Effector CD4-positive, alpha-beta T cell (primary cell): ENCODE measurements around the gene EXD1. TPM values are rescaled to one million over a fixed set of nuclear protein-coding genes. Genes with fewer than 3 reads are reported as not detected.
"Not testable (repeated sequence)": the region's sequence is repeated elsewhere in the genome, so short reads cannot be mapped to it uniquely, and the experiment has no call there.

Experiments used
- DNase-seq: peaks from one replicate; pipeline ENCODE4 v3.0.0-alpha.2; 2020
- total RNA-seq: gene quantifications from one replicate; lab custom pipeline; 2026; lab: John Stamatoyannopoulos, UW

The EXD1 gene, protein sequence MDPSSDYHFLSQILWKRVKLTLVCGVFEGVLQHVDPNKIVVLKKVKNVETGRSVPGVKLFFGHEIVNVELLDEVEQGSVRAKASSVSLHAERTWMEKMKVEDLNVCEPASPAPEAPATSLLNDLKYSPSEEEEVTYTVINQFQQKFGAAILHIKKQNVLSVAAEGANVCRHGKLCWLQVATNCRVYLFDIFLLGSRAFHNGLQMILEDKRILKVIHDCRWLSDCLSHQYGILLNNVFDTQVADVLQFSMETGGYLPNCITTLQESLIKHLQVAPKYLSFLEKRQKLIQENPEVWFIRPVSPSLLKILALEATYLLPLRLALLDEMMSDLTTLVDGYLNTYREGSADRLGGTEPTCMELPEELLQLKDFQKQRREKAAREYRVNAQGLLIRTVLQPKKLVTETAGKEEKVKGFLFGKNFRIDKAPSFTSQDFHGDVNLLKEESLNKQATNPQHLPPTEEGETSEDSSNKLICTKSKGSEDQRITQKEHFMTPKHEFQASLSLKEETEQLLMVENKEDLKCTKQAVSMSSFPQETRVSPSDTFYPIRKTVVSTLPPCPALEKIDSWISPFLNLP
- not detected for total RNA-seq

DNA sequence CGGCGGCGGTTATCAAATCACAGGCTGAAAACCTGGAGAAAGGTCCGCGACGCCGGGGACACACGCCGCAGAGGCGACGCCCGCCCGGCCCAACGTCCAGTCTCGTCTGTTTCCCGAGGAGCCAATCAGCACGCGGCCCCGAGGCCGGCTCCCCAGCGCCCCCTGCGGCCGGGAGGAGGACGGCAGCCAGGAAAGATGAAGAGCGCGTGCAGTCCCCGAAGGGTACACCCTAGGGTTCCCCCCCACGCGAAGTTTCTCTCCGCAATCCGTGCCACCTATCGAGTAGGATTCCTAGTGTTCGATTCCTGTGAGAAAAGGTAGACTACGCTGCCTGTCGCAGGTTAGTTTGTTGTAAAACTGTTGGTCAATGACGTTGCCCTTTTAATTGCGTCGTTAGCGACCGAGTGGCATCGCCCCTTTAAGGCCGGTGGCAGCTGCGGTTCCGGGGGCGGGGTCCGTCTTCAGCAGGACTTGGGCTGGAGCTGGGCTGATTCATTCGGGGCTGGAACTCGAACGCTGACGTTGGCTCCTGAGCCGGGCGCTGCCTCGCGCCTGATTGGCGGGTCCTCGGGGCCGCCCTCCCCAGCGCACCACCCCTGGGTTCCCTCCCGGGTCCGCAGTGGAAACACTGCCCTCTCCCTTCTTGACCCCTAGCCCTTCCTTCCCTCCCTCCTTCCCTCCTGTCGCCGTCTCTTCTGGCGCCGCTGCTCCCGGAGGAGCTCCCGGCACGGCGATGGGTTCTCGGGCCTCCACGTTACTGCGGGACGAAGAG lies at the start of gene EXD1, which contains the start of gene CHP1:
TSS of gene EXD1 (minus strand) at position 108 of the 772 bp plus-strand sequence. CDS start 4,182 bp downstream, outside the sequence.
TSS of gene CHP1 (plus strand) at position 619 of the 772 bp plus-strand sequence. CDS start at position 734, 115 bp downstream.
- peak; percentile 91 for DNase-seq

DNA sequence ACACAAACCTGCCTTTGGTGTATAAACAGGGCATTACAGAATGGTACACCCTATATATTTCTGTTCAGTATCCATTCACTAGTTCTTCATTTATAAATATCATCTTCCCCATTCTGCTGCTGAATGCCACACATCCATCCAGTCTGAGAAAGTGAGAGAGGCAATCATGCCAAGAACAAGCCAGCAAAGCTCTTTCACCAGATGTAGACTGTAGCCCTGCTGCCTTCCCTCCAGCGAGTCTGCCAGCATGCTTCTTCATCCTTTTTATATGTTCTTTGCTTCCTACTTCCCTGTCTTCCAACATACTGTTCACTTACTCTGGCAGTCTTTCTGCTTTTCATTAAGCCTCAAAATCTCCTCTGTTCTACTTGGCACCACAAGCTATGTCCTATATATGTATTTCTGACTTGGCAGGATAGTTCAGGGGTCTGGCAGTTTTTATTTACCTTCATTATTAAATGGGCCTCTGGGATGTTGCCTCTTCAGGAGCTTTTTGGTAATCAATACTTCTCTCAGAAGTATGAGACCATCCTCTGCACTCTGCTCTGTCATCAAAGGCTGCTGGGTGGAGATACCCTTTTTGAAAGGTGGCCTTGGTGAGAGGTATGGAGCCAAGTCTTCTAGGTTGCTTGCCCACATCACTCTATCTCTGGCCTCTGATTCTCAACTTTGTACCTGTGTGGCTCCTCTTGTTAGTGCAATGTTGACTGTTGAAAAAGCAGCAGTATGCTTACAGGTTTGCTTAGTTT lies 49.2 kb upstream of the EXD1 start:
- DNase-seq = no peak

DNA sequence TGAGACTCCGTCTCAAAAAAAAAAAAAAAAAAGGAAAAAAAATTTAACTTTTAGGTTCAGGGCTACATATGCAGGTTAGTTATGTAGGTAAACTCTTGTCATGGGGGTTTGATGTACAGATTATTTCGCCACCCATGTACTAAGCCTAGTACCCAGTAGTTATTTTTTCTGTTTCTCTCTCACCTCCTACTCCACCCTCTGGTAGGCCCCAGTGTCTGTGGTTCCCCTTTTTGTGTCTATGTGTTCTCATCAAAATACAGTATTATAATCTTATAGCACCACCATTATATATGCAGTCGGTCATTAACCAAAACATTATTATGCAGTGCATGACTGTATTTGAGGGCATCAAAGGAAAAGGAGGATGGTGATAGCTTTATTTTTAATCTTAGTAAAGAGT lies 47.8 kb upstream of the EXD1 start:
- DNase-seq = no peak

DNA sequence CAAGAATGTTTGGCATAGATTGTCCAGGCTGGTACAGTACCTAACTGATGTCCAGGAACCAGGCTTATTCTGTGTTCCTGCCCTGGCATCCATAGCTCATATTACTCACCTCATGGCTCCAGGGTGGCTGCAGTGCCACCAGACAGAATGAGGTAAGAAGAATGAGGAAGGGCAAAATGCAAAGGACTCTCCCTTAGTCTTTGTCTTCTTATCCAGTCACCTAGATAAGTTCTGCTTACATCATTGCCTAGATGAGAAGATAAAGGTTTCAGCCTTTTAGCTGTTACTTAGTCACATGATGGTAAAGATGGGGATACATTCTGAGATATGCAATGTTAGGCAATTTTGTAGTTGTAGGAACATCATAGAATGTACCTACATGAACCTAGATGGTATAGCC lies 46.3 kb upstream of the EXD1 start:
- no peak for DNase-seq

DNA sequence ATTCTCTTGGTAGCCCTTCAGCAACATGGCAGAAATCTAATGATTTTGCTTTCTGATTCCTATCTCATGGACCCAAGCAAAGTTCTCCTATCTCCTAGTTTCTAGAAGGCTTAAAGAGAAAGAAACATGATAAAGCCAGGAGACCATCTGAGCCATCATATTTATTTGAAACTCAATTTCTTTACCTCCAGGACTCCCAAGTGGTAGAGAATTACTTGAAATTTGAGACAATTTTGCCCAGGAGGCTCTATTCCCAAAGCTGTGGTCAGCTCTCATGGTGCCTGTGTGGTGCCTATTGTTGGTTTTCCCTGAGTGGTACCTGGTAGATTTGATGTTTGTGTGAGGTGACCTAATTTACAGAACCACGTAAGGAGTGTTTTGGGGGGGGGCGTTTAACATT lies 39.3 kb upstream of the EXD1 start:
- DNase-seq = no peak

DNA sequence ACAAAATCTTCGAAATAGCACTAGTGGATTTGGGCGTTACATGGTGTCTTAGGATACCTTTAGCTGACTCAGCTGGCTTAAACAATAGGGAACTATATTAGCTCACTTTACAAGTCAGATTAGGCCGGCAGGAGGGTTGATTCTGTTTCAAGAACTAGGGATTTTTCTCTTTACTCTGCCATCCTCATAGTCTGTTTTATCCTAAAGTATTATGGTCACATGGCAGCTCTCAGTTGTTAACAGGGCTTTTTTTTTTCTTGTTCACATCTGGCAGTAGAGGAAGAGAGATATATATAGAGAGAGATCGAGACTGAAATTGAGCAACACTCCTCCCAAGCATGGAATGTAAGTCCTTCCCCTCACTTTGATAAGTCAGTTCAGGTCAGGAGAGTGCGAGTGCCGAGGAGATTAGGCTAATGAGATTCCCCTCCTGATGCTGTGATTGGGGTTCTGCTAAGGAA lies 33.4 kb upstream of the EXD1 start:
- DNase-seq = no peak

DNA sequence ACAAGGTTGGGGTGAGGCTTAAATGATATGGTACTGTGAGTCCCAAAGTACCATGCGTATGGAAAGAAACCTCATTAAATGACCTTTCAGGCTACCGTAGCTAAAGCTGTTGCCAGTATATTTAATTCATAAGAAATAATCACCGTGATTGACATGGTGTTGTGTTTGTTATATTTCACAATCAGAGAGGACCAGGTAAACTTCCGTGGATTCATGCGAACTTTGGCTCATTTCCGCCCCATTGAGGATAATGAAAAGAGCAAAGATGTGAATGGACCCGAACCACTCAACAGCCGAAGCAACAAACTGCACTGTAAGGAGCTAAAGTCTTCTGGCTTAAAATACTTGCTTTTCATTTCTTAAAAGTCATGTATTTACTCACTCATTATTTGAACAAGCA lies 32.0 kb upstream of the EXD1 start:
- DNase-seq = no peak

DNA sequence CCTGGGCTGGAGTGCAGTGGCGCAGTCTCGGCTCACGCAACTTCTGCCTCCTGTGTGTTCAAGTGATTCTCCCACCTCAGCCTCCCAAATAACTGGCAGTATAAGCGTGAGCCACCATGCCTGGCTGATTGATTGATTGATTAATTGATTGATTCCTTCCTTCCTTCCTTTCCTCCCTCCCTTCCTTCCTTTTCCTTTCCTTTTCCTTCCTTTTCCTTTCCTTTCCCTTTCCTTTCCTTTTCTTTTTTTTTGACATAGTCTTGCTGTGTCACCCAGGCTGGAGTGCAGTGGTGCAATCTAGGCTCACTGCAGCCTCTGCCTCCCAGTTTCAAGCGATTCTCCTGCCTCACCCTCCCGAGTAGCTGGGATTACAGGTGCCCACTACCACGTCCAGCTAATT lies 30.4 kb upstream of the EXD1 start:
- not testable (repeated sequence) for DNase-seq

DNA sequence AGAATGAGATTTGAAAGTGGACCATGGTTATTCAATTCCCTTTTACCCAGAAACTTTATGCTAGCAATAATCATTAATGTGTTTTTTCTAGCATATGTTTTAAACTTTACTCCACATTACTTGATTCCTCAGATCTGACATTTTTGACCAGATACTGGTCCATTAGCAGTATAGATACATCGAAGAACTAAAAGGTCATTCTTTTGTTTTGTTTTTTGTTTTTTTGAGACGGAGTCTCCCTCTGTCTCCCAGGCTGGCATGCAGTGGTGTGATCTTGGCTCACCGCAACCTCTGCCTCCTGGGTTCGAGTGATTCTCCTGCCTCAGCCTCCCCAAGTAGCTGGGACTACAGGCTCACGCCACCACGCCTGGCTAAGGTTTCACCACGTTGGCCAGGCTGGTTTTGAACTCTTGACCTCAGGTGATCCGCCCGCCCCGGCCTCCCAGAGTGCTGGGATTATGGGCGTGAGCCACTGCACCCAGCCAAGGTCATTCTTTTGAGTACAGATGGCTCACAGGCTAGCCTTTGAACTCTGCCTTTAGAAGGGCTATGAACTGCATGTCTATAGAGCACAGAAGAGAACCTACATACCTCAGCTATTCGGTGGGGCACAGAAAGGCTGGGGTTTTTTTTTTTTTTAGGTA lies 29.1 kb upstream of the EXD1 start:
- DNase-seq = no peak

DNA sequence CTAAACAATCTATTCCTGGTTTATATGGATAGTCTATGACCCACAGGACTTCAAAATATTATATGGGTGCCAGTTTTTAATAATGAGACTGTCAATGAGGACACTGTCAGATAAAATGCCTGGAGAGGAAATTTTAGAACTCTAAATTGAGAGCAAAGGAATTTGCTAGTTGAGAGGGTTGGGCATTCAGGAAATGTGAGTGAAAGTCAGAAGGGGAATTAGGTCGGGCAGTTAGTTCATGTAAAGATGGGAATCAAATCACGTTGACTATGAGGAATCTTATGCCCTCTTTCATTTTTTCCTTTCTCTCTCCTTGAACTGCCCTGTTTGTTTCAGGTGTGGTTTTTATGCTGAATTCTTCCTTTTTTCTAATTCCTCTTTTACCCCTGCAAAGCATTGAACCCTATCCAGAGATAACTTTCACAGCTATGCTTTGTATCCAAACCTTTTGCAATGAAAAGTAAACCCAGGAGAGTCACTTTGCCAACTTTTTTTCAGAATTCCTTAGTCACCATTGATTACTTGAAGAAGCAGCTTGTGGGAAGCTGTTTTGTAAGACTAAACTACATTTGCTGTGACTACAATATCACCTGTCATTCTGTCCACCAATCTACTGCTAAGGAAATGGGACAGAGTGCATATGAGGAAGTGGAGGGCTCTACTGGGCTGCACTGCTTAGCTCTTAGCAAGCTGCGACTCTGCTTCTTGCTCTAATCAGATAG lies 28.4 kb upstream of the EXD1 start:
- DNase-seq = no peak

DNA sequence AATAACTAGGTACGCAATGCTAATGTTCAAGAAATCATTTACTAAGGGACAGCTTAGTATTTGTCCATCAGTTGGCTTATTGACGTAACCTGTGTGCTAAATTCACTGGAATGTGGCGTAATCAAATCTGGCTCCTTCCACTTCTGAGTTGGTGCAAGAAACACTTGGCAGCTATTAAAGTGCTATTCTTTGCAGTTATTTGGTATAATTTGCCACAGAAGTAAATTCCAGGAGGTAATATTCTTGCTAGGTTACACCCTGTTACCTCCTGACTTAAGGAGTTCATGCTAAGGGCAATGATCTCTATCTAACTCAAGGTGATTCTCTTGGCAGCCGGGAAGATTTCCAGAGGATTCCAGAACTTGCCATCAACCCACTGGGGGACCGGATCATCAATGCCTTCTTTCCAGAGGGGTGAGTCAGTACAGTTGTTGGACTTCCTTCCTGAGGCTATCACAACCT lies 26.1 kb upstream of the EXD1 start:
- no peak for DNase-seq

DNA sequence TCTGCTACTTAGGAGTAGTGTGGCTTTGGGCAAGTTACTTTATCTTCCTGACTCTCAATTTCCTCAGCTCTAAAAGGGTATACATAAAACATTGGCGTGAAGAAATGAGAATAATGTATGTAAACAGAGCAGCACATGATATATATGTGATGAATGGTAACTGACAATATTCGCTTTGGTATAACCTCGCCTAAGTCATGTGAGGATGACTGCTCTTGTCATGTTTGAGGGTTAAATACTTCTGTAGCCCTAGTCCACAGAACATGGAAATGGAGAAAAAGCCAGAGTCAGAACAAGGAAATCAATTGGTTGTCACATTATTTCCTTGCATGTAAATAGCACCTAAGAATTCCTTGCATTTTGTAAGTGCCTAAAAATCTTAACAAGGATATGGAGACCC lies 25.5 kb upstream of the EXD1 start:
- no peak for DNase-seq

DNA sequence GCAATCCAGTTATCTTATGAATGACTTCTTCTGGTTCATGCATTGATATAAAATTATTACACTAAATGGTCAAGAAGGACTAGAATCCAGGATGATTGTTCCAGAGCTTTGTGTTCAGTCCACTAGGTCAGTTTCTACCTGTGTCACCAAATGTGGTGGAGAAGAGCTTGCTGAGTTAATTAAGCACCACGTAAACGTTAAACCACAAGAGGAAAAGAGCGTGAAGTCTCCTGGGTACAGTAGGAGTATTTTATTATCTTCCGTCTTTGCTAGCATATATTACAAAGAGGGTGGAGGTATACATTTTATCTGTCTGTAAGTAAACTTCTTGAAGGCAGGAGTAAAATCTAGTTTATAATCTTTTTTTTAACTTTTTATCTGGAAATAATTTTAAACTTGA lies 24.0 kb upstream of the EXD1 start:
- no peak for DNase-seq

DNA sequence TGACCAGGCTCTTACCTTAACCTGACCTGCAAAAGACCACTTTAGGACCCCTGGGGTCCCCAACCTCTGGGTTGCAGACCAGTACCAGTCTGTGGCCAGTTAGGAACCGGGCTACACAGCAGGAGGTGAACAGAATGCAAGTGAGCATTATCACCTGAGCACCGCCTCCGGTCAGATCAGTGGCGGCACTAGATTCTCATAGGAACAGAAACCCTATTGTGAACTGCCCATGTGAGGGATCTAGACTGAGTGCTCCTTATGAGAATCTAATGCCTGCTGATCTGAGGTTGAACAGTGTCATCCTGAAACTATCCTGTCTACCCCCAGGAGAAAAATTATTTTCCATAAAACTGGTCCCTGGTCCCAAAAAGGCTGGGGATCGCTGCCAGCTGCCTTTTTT lies 20.9 kb upstream of the EXD1 start:
- no peak for DNase-seq

DNA sequence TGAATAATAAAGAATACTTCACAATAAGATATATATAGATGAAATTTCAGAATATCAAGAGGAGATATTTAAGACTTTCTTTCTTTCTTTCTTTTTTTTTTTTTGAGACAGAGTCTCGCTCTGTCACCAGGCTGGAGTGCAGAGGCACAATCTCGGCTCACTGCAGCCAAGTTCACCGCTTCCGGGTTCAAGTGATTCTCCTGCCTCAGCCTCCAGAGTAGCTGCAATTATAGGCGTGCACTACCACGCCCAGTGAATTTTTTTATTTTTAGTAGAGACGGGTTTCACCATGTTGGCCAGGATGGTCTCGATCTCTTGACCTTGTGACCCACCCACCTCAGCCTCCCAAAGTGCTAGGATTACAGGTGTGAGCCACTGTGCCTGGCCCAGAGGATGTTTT lies 20.2 kb upstream of the EXD1 start:
- not testable (repeated sequence) for DNase-seq

DNA sequence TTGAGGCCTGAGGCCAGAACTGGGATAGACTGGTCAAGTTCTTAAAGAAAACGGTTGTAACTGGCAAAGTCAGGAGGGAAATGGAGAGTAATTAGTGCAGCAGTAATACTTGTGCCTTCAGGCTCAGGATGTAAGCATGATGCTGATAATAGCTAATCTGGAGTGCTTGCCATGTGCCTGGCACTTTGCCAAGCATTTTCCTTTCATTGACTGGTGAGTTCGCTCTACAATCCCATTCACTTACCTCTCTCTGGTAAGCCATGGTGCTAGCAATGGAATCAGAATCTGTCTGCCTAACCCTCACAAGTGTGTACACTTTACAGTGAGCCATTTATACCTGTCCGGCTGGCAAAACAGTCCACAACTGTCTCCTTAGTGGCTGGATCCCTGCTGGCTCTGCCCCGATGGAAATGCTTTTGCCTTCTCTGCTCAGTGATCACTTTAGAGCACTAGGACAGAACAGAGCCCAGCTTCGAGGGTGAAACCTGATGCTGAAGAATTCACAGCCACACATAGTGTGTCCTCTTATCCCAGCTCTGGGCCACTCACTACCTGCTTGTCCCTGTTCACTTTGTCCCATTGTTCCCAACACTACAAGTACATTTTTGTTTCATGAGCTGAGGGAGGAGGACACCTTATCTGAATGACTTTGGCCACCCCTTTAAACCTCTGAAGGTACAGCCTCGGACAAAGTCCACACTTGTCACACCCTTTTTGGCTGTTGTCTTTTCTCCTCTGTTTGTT lies 10.8 kb upstream of the EXD1 start:
- DNase-seq = no peak

DNA sequence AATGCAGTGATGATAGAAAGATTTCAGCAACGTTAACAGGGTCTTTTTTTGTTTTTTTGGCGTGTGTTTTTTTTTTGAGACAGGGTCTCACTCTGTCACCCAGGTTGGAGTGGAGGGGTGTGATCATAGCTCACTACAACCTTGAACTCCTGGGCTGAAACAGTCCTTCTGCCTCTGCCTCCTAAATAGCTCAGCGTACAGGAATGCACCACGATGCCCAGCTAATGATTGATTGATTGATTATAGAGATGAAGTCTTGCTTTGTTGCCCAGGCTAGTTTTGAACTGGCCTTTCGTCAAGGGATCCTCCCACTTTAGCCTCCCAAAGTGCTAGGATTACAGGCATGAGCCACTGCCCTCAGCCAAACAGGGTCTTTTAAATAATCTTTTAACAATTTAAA lies 7.5 kb upstream of the EXD1 start:
- DNase-seq = no peak

DNA sequence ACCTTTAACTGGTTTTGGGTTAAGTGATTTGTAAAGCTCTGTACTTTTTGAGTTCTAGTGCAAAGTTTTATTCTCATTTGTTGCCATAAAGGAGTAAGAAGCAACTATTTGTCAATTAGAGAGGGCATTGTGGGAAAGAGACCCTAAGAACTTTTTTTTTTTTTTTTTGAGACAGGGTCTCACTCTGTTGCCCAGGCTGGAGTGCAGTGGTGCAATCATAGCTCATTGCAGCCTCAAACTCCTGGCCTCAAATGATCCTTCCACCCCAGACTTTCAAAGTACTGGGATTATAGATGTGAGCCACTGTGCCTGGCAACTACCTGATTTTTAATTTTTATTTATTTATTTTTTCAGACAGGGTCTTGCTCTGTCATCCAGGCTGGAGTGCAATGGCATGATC lies 5.4 kb upstream of the EXD1 start:
- DNase-seq = no peak

DNA sequence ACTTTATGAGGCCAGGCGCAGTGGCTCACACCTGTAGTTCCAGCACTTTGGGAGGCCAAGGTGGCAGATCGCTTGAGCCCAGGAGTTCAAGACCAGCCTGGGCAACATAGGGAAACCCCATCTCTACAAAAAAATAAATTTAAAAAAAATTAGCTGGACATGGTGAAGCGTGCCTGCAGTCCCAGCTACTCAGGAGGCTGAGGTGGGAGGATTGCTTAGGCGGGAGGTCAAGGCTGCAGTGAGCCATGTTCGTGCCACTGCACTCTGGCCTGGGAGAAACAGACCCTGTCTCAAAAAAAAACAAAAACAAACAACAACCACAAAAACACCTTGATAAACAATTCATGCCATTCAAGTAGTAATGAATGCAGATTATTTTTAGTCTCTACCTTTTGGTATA lies 4.7 kb upstream of the EXD1 start:
- DNase-seq = not testable (repeated sequence)

DNA sequence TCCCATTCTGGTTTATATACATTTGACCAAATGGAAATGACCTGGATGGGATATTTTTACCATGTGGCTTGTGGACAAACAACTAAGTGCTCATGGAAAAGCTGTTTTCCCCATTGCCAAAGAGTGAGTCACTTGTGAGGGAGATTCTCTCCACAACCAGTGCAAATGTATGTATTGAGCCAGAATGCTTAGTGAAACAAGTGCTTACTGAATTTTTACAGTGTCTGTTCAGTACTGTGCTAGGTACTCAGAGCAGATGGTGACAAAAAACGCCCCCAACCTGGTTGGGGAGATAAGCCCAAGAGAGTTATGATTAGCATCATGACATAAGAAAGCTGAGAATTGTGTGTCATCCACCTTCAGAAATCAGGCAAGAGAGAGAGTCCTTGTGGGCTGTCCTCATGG lies 2.8 kb upstream of the EXD1 start:
- no peak for DNase-seq
